HuH-7.5 (cell line): ENCODE data around the gene SUCLG2.

Source experiments
- DNase-seq: peaks from one replicate; pipeline ENCODE4 v3.0.0; 2011; ENCODE audit warnings: low spot score

The SUCLG2 gene

DNA sequence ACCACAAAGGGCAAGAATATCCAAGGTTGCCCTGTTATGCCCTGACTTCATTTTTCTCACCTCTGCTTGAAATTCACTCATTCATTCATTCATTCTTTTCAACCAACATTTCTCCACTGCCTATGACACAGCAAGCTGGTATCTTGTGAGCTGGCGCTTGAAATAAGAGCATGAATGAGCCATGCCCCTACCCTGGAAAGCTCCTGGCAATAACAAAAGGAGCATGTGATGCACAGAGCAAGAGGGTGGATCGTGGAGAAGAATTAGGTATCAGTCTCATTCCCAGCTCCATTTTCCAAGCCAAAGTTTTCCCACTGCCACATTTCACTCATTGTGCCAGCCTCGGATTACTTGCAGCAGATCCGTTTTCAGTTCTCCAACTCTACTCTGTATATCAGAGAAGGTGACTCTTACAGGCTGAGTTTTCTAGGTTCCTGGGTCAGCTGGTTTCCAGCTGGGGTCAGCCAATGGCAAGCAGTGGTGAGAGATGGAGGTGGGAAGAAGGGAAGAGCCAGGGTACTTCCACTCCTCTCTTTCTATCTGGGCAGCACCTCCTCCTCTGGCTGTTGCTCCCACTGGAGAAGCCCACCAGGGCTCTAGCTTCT lies 144.8 kb downstream of the SUCLG2 start:
- no peak for DNase-seq

DNA sequence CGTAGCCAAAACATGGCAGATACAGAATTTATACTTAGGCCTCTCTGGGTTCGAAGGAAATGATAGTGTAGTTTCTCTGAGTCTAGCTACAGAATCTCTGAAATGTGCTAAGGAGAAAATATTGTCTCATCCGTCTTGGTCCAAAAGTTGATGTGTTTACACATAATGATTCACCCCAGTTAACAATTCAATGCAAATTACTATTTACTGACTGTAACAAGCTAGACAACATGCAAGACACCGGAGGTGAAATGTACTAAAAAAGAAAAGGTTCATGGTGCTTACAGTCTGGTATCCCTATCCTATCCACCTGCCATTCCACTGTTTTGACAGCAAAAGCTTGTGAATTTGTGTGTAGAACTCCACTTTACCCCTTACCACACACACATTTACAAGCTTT lies 146.8 kb downstream of the SUCLG2 start:
- no peak for DNase-seq

DNA sequence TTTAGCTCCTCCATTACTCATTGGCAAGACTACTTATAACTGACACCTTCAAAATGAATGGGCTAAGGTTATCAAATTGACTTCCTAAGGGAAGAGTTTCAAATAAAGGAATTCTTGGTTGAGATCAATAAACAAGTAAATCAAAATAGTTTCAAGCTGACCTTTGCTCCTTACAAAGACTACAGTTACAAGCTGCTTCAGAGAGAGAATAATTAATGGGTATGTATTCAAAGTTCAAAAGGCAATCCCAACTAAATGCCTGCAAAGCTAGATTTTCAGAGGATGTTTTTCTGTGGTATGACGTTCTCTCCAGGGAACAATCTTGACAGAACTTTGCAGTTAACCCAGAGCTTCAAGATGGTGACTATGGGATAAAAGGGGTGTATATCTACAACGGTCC lies 153.7 kb downstream of the SUCLG2 start:
- DNase-seq = no peak

DNA sequence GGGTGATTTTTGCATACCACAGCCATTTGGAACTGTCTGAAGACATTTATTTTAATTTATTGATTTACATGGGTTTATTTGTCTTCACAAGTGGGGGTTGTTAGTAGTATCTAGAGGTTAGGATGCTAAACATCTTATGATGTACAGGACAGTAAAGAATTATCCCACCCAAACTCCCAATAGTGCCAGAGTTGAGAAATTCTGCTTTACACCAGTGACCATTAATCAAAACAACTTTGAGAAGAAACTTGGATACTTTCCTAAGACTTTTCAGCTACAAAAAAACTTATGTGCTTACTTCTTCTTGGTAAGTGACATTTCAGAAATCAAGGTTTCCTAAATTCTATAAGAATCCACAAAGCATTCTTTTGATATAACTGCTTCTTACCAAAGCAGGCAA lies 156.7 kb downstream of the SUCLG2 start:
- no peak for DNase-seq

DNA sequence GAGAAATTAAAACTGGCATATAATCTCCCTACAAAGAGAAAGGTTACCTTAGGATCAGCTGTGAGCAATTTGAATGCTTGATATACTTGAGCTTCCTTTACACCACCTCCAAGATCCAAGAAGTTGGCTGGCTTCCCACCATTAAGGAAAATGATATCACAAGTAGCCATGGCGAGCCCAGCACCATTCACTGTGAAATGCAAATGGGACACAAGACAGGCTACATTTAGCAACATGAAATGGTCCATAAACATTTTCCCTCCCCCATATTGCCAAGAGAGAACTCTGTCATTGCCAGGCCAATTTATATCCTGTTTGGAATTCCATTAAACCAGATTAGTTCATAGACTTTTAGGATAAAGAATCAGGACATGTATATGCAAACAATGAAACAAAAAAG lies 158.7 kb downstream of the SUCLG2 start:
- DNase-seq = no peak

DNA sequence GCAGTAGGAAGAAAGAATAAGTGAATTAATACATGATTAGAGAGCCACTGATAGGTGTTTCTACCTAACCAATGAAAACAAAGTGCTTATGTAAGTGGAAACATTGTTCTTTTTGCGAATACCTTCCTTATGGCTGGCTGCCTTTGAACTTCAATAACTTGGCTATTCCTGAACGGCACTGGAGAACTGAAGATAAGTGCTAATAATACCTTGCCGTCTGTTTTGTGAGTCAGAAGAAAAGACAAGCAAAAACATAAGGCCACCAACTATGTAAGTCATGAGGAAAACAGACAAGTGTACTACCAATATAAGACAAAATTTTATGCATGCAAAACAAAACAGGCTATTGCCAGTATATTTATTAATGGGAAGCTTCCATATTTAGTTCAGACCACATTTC lies 160.6 kb downstream of the SUCLG2 start:
- no peak for DNase-seq

DNA sequence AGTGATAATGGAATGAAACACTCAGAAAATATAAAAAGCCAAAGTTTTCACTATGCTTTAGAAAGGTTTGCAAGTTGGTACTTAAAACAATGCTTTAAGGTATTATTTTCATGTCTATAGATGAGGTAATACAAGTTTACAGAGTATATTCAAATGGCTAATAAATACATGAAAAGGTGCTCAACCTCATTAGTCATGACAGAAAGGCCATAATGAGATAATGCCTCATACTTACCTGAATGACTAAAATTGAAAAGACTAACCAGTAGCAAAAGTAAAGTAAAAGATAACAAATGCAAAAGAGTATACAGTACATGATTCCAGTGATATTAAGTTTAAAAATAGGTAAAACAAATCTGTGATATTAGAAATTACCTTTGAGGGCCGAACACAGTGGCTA lies 163.8 kb downstream of the SUCLG2 start:
- no peak for DNase-seq

DNA sequence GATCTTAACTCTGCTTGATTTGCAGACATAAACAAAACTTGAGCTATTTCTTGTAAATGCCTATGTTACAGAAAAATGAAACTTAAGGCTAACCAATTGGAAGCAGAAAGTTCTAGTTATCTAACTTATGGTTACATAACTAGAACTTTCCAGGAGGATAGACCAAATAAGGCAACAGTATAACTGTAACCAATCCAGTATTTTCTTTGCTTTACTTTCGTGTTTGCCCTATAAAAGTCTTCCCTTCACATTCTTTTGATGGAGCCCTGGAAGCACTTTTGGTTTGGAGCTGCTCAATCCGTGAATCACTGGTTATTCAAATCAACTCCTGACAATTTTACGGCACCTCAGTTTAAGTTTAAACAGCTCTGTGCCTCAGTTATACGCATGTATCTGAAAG lies 164.6 kb downstream of the SUCLG2 start:
- DNase-seq = no peak

DNA sequence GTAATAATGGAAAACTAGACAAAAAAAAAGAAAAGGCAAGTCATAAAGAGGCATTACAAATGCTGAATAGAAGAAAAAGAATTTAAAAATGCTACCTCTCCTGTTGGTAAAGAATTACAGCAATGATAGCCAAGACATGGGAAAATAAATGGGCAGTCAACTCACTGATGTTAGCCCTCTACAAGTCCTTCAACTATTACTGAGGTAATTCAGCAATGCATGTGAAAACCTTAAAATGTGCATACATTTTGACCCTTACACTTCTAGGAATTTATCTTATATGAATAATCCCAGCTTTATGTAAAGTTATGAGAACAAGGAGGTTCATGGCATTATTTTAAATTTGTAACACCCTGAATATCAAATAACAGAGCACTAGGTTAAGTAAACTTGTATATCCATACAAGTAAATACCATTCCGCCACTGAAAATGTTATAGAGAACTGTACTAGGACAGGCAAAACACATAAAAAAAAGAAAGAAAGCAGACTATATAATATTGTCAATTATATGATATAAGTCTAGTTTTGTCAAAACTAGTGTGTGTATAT lies 166.8 kb downstream of the SUCLG2 start:
- DNase-seq = no peak

DNA sequence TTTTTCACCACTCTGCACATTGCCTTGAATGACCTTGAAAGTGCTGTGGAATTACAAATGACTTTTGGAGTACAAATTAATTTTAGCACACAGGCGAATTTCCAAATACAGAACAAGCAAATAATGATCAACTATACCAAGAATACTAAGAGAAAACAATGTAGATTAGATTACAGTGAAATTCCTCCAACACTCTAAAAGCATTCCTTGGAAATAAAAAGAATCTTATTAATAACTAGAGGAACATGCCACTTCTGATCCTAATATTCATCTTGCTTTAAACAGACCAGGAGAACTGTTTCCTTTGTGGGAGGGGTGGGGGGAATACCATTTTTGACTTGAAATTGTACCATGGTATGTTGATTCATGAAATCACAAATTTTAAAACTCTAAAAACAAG lies 167.5 kb downstream of the SUCLG2 start:
- no peak for DNase-seq

DNA sequence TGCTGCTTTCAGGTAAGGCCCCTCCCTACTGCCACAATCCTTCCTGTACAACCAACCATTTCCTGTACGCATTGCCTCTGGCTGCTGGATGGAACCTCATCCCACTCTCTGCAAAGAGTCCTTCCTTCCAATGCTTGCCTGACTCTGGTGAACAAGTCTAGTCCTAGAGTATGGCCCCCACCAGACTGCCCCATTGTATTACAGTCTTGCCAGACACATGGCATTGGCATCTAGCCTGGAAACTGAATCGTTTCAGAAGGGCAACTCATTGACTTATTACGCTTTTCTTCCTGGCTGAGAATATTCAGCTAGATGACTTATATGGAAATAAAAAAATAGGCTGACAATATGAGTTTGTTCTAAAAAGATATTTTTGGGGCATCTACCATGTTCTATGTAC lies 170.3 kb downstream of the SUCLG2 start:
- no peak for DNase-seq

DNA sequence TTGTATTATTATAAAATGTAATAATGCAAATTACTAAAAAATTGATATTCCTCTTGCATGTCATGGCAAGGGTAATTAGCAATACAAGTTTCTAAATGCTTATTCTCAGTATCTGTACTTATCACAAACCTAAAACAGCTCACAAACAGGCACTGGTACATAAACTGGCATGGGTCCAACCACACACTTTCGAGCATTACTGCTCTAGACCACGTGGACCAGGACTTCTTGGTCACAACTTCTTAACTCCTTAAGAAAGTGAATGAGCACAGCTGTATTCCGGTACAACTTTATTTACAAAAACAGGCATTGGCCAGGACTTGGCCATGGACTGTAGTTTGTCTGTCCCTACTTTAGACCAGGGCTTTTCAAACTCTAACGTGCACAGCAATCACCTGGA lies 173.3 kb downstream of the SUCLG2 start:
- no peak for DNase-seq

DNA sequence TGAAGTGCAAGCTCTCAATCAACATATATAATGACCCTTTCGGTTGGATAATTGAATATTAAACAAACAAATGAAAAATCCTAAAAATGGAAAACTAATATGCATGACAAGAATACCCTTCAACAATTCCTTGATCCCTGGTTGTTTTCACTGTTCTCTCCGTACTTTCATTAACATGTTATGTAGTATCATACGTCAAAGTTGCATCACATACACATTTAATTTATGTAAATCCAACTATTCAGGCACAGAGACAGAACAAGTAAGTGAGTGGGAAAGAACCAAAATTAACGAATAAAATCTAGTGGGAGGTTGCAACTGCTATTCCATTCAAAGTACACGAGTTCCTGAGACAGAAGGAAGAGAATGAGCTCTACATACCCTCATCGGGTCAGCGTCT lies 176.0 kb downstream of the SUCLG2 start:
- DNase-seq = no peak

DNA sequence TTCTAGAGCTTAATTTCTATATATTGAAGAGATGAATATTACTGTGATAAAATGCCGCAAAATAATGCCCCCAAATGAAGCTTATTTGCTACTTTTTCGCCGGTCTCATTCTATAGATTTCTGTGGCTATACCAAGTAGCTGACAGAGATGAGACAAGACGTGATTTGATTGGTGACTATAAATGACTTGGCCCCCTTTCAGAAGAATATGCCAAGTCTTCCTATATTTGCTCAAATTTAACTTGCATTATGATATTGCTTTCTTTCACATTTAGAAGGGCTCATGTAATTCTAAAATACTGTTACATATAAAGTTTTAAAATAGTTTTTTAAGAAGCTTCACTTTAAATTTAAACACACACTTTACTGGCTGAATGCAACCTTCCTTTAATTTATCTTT lies 180.1 kb downstream of the SUCLG2 start:
- DNase-seq = no peak

DNA sequence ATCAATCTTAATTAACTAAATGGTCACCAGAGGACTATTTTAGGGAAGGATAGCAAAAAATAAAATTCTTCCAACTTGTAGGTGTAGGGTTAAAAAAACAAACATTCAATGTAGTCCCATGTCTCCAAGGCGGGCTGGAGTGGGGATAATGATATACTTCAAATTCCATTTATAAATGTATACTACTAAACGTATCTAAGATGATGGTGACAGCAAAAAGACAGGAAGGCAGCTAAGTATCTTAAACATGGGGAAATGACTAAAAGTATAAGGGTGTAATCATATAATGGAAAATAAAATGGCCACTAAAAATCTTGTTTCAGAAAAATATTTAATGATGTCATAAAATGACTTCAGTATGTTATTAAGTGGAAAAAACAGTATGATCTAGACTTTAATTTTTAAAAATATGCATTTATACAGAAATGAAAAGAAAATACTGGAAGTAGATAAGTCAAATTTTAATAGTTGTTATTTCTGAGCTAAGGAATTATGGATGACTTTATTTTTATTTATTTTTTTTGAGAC lies 181.7 kb downstream of the SUCLG2 start:
- no peak for DNase-seq

DNA sequence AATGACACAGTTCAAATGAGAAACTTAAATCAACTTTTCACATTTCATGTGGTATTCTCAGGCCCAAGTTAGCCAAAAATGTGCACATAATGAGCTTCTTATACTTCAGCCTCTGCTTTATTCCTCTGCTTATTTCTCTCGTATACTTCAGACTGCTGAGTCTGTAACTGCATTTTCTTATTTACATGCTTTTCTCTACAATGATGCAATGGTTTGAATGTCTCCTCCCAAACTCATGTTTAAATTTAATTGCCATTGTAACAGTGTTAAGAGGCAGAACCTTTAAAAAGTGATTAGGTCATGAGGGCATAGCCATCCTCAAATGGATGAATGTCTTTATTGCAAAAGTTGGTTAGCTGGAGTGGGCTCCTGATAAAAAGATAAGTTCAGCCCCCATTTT lies 184.2 kb downstream of the SUCLG2 start:
- DNase-seq = no peak

DNA sequence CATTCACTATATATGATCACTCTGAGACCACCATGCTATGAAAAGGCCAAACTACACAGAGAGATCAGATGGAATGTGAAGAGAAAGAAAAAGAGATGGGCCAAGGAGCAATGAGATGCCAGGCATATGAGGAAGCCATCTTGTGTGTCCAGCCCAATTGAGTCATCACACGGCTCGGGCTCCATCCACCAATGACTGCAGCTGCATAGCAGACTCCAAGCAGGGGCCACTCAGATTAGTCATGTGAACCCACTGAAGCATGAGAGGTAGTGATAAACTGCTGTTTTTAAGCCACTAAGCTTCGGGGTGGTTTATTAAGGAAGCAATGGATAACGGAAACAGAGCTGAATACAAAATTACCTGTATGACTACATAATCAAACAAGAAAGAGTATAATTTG lies 185.9 kb downstream of the SUCLG2 start:
- no peak for DNase-seq

DNA sequence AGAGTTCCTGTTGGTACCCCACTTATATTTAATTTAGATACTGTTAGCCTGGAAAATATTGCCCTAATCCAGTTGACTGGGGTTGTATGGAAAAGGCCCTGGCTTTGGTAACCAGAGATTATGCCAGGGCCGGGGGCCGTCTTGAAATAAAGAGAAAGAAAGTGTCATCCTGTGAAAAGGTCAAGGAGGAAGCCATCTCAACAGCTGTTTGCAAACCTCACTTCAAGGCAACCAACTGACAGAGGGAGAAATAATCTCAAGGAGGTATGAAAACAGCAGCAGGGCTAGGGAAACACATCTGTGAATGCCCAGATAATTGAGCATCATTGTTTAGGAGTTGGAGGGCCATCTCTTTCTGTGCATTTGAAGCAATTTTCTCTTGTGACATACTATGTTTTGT lies 190.8 kb downstream of the SUCLG2 start:
- no peak for DNase-seq

DNA sequence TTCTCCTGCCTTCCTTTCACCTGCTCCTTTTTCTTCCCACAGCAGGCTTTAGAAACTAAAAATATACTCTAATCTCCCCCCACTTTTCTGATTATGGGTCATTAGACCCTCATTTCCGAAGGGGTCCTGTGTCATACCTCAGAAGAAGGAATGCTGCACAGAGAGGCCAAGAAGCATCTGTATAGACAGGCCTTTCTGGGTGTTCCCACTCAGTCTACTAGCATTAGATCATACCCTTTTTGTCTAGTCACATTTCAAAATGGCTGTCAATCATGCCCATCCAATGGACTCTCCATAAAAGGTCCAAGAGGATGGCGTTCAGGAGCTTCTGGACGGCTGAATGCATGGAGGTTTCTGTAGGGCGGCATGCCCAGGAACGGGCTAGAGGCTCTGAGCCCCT lies 192.2 kb downstream of the SUCLG2 start:
- DNase-seq = no peak

DNA sequence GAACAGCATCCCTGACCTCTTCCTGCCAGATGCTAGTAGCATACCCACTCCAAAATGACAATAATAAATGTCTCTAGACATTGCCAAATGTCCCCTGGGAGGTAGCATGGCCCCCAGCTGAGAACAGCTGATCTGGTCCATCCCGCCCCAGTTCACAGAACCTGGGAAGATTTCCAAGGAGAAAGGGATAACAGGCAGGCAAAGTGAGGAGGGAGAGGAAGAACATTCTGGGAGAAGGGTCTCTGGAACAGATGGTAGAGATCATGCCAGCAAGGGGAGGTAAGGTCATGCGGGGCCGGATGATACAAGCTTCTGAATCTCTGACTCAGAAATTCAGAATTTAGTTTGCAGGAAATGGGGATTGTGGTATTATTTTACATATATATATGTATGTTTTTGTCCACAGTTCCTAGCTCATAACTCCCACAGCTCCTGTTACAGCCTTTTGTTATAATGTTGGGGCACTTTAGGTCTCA lies 192.7 kb downstream of the SUCLG2 start:
- no peak for DNase-seq

DNA sequence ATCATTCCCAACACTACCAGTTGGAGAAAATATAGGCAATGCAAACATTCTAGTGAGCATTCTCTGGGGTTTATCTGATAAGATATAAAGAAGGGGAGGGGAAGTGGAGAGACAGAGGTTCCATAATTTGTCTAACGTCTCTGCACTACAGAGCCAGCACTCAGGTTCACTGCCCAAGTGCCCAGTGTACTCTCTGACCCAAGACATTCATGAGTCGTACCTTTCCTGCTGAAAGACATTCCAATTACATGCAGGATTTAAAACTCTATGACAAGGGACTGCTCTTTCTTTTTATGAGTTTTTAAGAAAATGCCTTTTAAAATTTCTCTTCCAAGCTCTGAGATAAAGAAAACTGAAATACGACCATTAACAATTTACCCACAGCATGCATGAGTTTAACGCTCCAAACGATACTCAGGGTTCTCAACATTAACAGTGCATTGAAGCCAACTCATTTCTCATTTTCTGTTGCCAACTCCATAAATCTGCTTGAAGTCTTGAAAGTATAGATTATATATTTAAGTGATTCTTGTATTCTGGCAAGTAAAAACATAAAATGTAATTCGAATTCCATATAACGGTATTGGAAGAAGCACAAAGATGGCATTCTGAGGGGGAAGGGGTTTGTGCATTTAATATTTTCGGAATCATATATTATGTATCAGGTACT lies 193.4 kb downstream of the SUCLG2 start:
- no peak for DNase-seq

DNA sequence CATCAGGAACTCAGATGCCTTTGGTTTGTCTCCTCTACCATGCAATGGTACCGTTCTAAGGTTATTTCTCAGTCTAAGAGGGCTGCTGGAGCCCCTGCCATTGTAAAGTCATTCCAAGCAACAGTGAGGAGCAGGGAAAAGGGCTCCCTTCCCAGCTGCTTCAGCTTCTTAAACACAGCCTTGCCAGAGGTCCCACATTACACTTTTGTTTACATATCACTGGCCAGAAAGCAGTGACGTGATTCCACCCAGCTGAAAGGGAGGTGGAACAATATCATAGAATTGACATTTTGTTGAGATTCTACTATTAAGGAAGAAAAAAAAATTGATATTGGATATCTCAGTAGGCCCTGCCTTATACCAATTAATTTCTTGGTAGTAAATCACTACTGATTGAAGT lies 194.6 kb downstream of the SUCLG2 start:
- DNase-seq = no peak

DNA sequence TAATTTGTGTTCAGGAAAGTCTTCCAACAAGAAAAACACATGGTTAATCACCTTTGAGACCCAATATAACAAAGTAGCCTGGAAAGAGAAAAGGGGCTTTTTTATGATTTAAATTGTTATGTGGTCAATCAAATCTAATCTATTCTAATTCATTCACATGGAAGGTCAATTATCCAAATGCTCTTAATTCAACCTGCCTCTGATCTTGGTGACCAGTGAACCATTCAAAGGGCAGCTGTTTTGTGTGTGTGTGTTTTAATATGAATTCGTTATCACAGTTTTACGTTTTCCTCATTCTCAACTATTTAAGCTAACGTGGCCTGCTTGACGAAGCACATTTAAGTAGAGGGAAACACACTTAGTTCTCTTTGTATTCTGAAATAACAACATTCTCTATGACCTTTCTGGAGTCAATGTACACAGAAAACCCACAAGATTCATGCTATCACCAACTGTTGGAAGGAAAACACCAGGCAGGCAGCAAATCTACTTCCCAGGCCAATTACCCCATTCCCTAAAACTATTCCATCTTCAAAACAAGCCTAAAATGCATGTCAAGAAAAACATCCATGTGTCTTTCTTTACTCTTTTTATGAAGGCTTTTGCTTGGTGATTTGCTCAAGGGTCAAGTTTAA lies 195.4 kb downstream of the SUCLG2 start:
- DNase-seq = no peak
